HepG2 (cell line): ENCODE measurements around the gene ADAM15. TPM values are rescaled to one million over a fixed set of nuclear protein-coding genes. Genes with fewer than 3 reads are reported as not detected.

Experiments used
- CCAR2 ChIP-seq: fragments of 200-400 bp; formaldehyde crosslinking; optimal IDR thresholded peaks from 2 replicates; pipeline ENCODE3; 2018; ENCODE audit warnings: low read depth, mild to moderate bottlenecking, low read length, moderate library complexity
- ETV6 ChIP-seq: sonication (generic); formaldehyde crosslinking; conservative IDR thresholded peaks from 2 replicates; pipeline ENCODE4 v1.4.0; 2020; ENCODE audit warnings: missing genetic modification reagents
- FOXP1 ChIP-seq, 2 experiments: fragments of 450-650 bp in 1 of 2; IDR thresholded peaks; 2 replicates each; pipeline ENCODE4 v1.6.1; 2017 to 2018; ENCODE audit warnings: antibody characterized with exemption in 1 of 2
- KAT7 ChIP-seq: IDR thresholded peaks from 2 replicates; pipeline ENCODE4 v1.6.1; 2018; ENCODE audit warnings: borderline replicate concordance, missing compliant biosample characterization
- NAIF1 ChIP-seq: sonication (generic); formaldehyde crosslinking; IDR thresholded peaks from 2 replicates; pipeline ENCODE4 v1.5.0; 2020; ENCODE audit warnings: mild to moderate bottlenecking, missing genetic modification reagents, borderline replicate concordance
- SIX1 ChIP-seq: sonication (generic); formaldehyde crosslinking; IDR thresholded peaks from 2 replicates; pipeline ENCODE4 v1.4.0; 2020; ENCODE audit warnings: missing genetic modification reagents, borderline replicate concordance
- SMARCC2 ChIP-seq: fragments of 450-650 bp; IDR thresholded peaks from 2 replicates; pipeline ENCODE4 v1.6.1; 2017; ENCODE audit warnings: antibody characterized with exemption, mild to moderate bottlenecking
- SNAI1 ChIP-seq: sonication (generic); formaldehyde crosslinking; IDR thresholded peaks from 2 replicates; pipeline ENCODE4 v1.5.0; 2020; ENCODE audit warnings: mild to moderate bottlenecking, missing genetic modification reagents, borderline replicate concordance
- SP2 ChIP-seq: sonication (generic); formaldehyde crosslinking; IDR thresholded peaks from 2 replicates; pipeline ENCODE4 v1.5.1; 2020; ENCODE audit warnings: mild to moderate bottlenecking, missing genetic modification reagents
- SYNCRIP ChIP-seq: fragments of 200-400 bp; formaldehyde crosslinking; IDR thresholded peaks from 2 replicates; pipeline ENCODE4 v1.6.1; 2018; ENCODE audit warnings: mild to moderate bottlenecking, low read depth, low read length; ENCODE audit not compliant: insufficient read depth
- TARDBP ChIP-seq: sonication (generic); formaldehyde crosslinking; IDR thresholded peaks from 2 replicates; pipeline ENCODE4 v1.8.0; 2022; ENCODE audit warnings: mild to moderate bottlenecking, missing genetic modification reagents
- TCF7 ChIP-seq: sonication (generic); IDR thresholded peaks from 2 replicates; pipeline ENCODE4 v1.6.1; 2016; ENCODE audit warnings: antibody characterized with exemption, low read depth
- TCF7L2 ChIP-seq: IDR thresholded peaks from 2 replicates; pipeline ENCODE4 v1.6.1; 2011; ENCODE audit warnings: mild to moderate bottlenecking, low read depth, low read length, moderate library complexity
- ZBTB49 ChIP-seq: sonication (generic); formaldehyde crosslinking; IDR thresholded peaks from 2 replicates; pipeline ENCODE4 v1.4.0; 2020; ENCODE audit warnings: missing genetic modification reagents, borderline replicate concordance
- ZBTB8A ChIP-seq: sonication (generic); formaldehyde crosslinking; IDR thresholded peaks from 2 replicates; pipeline ENCODE4 v1.4.0; 2020; ENCODE audit warnings: mild to moderate bottlenecking, low read depth, missing genetic modification reagents, borderline replicate concordance
- ZFP36L1 ChIP-seq: sonication (generic); formaldehyde crosslinking; IDR thresholded peaks from 2 replicates; pipeline ENCODE4 v1.8.0; 2022; ENCODE audit warnings: mild to moderate bottlenecking, missing genetic modification reagents, moderate library complexity
- ZNF10 ChIP-seq: sonication (generic); formaldehyde crosslinking; IDR thresholded peaks from 2 replicates; pipeline ENCODE4 v1.4.0; 2020; ENCODE audit warnings: mild to moderate bottlenecking, low read depth, missing genetic modification reagents, borderline replicate concordance
- ZNF124 ChIP-seq: sonication (generic); formaldehyde crosslinking; IDR thresholded peaks from 2 replicates; pipeline ENCODE4 v1.4.0; 2020; ENCODE audit warnings: missing genetic modification reagents
- ZNF317 ChIP-seq: sonication (generic); formaldehyde crosslinking; IDR thresholded peaks from 2 replicates; pipeline ENCODE4 v1.5.0; 2020; ENCODE audit warnings: mild to moderate bottlenecking, missing genetic modification reagents
- ZNF329 ChIP-seq: sonication (generic); formaldehyde crosslinking; IDR thresholded peaks from 2 replicates; pipeline ENCODE4 v1.9.0; 2021; ENCODE audit warnings: low read depth, mild to moderate bottlenecking, missing genetic modification reagents
- ZNF496 ChIP-seq: sonication (generic); formaldehyde crosslinking; IDR thresholded peaks from 2 replicates; pipeline ENCODE4 v1.8.1; 2023; ENCODE audit warnings: mild to moderate bottlenecking, moderate library complexity, missing genetic modification reagents; ENCODE audit not compliant: insufficient replicate concordance
- ZNF501 ChIP-seq: sonication (generic); formaldehyde crosslinking; IDR thresholded peaks from 2 replicates; pipeline ENCODE4 v1.5.1; 2020; ENCODE audit warnings: mild to moderate bottlenecking, moderate library complexity, missing genetic modification reagents
- ZNF552 ChIP-seq: sonication (generic); formaldehyde crosslinking; IDR thresholded peaks from 2 replicates; pipeline ENCODE4 v1.9.0; 2022; ENCODE audit warnings: missing genetic modification reagents, mild to moderate bottlenecking, borderline replicate concordance
- ZZZ3 ChIP-seq: sonication (generic); formaldehyde crosslinking; IDR thresholded peaks from 2 replicates; pipeline ENCODE4 v1.4.0; 2020; ENCODE audit warnings: missing genetic modification reagents, mild to moderate bottlenecking, borderline replicate concordance
- polyA plus RNA-seq, 8 experiments: library from polyadenylated mRNA; depleted of rRNA in 3 of 8; stranded (reverse) in 7 of 8; unstranded in 1 of 8; fragments of >200 nt; fragmentation: Illumina TruSeq in 4 of 8; extraction: Trizol in 4 of 8; gene quantifications; 2 replicates each; pipeline versions ENCODE4 v1.2.1 to v1.2.3, GENCODE V29; 2011 to 2016; ENCODE audit warnings: low read depth in 4 of 8, missing spikeins in 1 of 8, mixed read lengths in 1 of 8; ENCODE audit not compliant: insufficient read depth in 1 of 8
- total RNA-seq, 5 experiments: library from RNA; depleted of rRNA; stranded (reverse); fragments of >200 nt; fragmentation: Illumina TruSeq; extraction: Trizol; gene quantifications; 2 replicates each; pipeline ENCODE4 v1.2.3, GENCODE V29; 2016; ENCODE audit warnings: low read depth in 1 of 5
- TF ChIP-seq, protein P1 (sequence below): sonication (generic); formaldehyde crosslinking; IDR thresholded peaks from 2 replicates; pipeline ENCODE4 v1.5.1; 2020; ENCODE audit warnings: missing genetic modification reagents, mild to moderate bottlenecking, borderline replicate concordance

Gene ADAM15
- total and polyA plus RNA-seq, 2 of the 13 experiments (the other 11 are each of a cell fraction or from before 2014, with no cell fraction given), result 17.9 to 25.6 TPM

DNA sequence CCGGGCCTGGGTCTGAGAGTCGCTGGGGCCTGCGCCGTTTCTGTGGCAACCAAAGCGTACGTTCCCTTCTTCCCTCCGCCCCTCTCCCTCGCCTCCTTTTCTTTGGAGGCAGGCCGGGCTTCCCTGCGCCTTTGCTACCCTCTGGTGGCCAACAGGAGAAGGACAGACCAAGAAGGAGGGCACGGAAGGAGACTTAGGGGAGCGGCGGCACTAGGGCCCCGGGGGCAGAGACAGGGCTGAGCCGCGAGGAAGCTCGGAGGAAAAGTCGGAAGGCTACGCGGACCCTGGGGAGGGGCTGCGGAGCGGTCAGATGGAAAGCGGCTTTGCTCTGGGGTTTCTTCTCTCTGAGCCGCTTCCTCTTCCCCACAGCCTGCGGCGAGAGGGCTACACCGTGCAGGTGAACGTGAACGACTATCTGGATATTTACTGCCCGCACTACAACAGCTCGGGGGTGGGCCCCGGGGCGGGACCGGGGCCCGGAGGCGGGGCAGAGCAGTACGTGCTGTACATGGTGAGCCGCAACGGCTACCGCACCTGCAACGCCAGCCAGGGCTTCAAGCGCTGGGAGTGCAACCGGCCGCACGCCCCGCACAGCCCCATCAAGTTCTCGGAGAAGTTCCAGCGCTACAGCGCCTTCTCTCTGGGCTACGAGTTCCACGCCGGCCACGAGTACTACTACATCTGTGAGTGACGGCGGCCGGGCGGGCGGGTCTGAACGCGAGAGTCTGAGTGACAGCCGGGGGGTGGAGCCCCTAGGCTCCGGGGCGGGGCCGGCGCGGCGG, 33.8 kb downstream of the ADAM15 start (continued):
- TF ChIP-seq ZBTB49 (CRISPR knock-in tag), result no peak
- no peak for TF ChIP-seq ZNF10
- no peak; the same call in 1 of the 2 replicates for TF ChIP-seq TARDBP (CRISPR knock-in tag)
- TF ChIP-seq SYNCRIP, result no peak
- peak; percentile 69; the same call in 1 of the 2 replicates for TF ChIP-seq NAIF1 (CRISPR knock-in tag)
- TF ChIP-seq KAT7 (CRISPR knock-in tag), result peak; percentile 85; the same call in 1 of the 2 replicates
- TF ChIP-seq ZBTB8A, result no peak
- 0 out of 2 replicates have a peak, but pooled peaks have one; percentile 27 for TF ChIP-seq SIX1 (CRISPR knock-in tag)
- 0 out of 2 replicates have a peak, but pooled peaks have one; percentile 48 for TF ChIP-seq ZNF329 (CRISPR knock-in tag)
- no peak for TF ChIP-seq ZZZ3 (CRISPR knock-in tag)
- TF ChIP-seq ZNF317, result no peak
- TF ChIP-seq ZNF501 (CRISPR knock-in tag), result peak; percentile 78
- TF ChIP-seq TCF7L2, result no peak
- no peak for TF ChIP-seq FOXP1 (IDR thresholded peaks at IDR 0.05)
- TF ChIP-seq FOXP1 (CRISPR knock-in tag; IDR thresholded peaks at IDR 0.05), result no peak
- no peak for TF ChIP-seq ZNF552
- TF ChIP-seq ZNF496 (CRISPR knock-in tag), result no peak
- no peak for TF ChIP-seq ETV6
- TF ChIP-seq ZNF124 (CRISPR knock-in tag), result 0 out of 2 replicates have a peak, but pooled peaks have one; percentile 61
- TF ChIP-seq, protein P1, sequence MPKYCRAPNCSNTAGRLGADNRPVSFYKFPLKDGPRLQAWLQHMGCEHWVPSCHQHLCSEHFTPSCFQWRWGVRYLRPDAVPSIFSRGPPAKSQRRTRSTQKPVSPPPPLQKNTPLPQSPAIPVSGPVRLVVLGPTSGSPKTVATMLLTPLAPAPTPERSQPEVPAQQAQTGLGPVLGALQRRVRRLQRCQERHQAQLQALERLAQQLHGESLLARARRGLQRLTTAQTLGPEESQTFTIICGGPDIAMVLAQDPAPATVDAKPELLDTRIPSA, result peak; percentile 5; the same call in 1 of the 2 replicates
- TF ChIP-seq SP2 (CRISPR knock-in tag), result 0 out of 2 replicates have a peak, but pooled peaks have one; percentile 11
- no peak for TF ChIP-seq CCAR2
- TF ChIP-seq ZFP36L1 (CRISPR knock-in tag), result peak; percentile 78; the same call in 1 of the 2 replicates
- TF ChIP-seq SMARCC2, result no peak
- TF ChIP-seq SNAI1, result no peak
- no peak for TF ChIP-seq TCF7
